D721Med (cell line): Measurements from ENCODE around the gene CSF2.

ENCODE experiments used
- DNase-seq: peaks from one replicate; pipeline ENCODE4 v3.0.0; 2011; ENCODE audit warnings: low spot score; ENCODE audit not compliant: insufficient read length
- FAIRE-seq: peaks from 2 replicates; lab custom pipeline; 2011; peaks lifted over from hg19 to GRCh38; lab: Jason Lieb, UNC
- TF ChIP-seq, protein P1 (sequence below): IDR thresholded peaks from 2 replicates; pipeline ENCODE4 v1.5.1; 2012; ENCODE audit warnings: mild to moderate bottlenecking, control low read depth; ENCODE audit not compliant: insufficient read depth; ENCODE audit errors: missing control alignments

The CSF2 gene

DNA sequence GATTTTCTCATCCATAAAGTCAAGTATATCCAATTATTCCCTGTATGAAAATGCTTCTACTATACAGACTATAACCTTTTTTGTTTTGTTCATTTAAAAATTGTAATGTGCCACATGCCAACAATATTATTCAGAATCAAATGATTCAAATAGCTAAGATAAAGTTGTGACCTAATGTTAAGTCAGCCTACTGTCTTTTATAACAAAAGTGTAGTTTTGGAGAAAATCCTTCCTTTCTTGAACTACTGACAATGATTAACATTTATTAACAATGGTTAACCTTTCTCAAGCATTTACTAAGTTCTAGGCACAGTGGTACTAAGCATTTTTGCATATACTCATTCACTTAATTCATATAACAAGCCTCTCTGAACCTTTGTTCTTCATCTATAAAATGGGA is 25.0 kb downstream of the CSF2 start:
- FAIRE-seq (no peak), DNase-seq (no peak)
- TF ChIP-seq, protein P1, sequence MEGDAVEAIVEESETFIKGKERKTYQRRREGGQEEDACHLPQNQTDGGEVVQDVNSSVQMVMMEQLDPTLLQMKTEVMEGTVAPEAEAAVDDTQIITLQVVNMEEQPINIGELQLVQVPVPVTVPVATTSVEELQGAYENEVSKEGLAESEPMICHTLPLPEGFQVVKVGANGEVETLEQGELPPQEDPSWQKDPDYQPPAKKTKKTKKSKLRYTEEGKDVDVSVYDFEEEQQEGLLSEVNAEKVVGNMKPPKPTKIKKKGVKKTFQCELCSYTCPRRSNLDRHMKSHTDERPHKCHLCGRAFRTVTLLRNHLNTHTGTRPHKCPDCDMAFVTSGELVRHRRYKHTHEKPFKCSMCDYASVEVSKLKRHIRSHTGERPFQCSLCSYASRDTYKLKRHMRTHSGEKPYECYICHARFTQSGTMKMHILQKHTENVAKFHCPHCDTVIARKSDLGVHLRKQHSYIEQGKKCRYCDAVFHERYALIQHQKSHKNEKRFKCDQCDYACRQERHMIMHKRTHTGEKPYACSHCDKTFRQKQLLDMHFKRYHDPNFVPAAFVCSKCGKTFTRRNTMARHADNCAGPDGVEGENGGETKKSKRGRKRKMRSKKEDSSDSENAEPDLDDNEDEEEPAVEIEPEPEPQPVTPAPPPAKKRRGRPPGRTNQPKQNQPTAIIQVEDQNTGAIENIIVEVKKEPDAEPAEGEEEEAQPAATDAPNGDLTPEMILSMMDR, result no peak

GRCh38 chr5:132099076-132099748 is 25.6 kb downstream of the CSF2 start:
- FAIRE-seq, result no peak
- TF ChIP-seq, protein P1, result no peak

DNA sequence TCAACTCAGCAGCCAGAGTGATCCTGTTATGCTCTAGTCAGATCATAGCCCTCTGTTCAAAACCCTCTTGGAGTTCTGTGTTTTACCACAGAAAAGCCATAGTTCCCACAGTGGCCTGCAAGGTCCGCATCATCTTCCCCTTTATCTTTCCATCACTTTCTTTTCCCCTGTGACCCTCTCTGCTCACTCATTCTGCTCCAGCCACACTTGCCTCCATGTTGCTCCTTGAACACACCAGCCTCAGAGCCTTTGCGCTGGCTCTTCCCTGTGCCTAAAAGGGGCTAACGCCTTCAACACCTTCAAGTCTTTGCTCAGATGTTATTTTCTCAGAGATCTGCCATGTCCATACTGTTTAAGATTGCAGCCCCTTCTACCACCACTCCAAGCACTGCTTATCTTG is 26.3 kb downstream of the CSF2 start:
- no peak for DNase-seq
- TF ChIP-seq, protein P1, result no peak
- no peak for FAIRE-seq

More at GRCh38 chr5:132099076-132099748, 25.6 kb downstream of the CSF2 start:
- DNase-seq, result no peak

DNA sequence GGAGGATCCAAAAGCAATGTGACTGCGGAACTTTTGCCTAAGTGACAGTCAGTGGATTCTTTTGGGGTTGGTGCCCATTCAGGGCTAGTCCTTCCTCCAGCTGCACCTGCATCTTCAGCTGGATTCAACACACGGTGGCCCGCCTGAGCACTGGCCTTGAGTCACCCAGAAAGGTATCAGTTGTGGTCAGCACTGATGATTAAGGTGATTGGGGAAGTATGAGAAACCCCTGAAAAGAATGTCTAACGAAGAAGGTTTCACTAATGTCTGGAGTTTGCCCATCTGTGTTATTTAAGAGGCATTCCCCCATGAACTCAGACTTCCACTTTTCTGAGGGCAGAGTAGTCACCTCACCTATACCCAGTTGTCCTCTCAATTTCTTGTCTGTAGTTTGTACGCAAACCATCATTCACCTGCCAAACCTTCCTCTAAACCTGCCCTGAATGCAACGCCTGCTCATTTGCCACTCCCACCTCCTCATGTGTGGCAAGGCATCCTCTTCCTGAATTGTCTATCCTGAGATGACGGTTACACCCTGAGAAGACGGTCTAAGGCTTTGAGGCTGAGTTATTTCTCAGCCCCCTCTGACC is 27.2 kb downstream of the CSF2 start:
- DNase-seq, result no peak
- FAIRE-seq, result no peak
- TF ChIP-seq, protein P1, result no peak

DNA sequence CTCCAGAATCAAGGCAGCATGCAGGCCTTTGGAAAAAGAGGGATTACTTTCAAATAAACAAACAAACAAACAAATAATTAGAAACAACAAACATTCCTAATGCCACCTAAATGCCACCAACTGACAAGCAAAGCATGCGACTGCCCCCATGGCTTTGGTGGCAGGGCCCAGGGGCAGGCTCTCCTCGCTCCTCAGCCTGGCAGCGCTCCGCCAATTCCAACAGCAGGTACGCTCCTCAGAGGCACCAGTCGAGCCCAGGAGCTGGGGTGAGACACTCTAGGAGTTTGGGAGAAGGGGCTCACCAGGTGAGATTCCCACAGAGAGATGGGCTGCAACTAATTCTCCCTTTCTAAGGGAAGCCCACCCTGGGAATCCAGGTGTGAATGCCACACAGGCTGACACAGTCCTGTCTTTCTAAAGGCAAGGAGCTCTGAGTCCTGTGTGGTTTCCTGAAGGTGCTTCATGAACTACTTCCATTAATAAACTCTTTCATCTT is 27.8 kb downstream of the CSF2 start:
- DNase-seq (no peak), FAIRE-seq (no peak)
- TF ChIP-seq, protein P1, result no peak

GRCh38 chr5:132102101-132102701 is 28.6 kb downstream of the CSF2 start:
- DNase-seq (no peak), FAIRE-seq (no peak)

More at GRCh38 chr5:132102101-132102701, 28.6 kb downstream of the CSF2 start:
- TF ChIP-seq, protein P1, result no peak
